Ishikawa (cell line): ENCODE results near the gene BCAP31.

Experiments
- FOXM1 ChIP-seq: IDR thresholded peaks from 2 replicates; pipeline ENCODE4 v1.6.1; 2012; ENCODE audit warnings: low read depth, borderline replicate concordance
- TAF1 ChIP-seq: IDR thresholded peaks from 2 replicates; pipeline ENCODE4 v1.6.1; 2012; ENCODE audit warnings: low read depth, mild to moderate bottlenecking
- TCF12 ChIP-seq: IDR thresholded peaks from 2 replicates; pipeline ENCODE4 v1.6.1; 2012; ENCODE audit warnings: low read depth
- ZBTB7A ChIP-seq: IDR thresholded peaks from 2 replicates; pipeline ENCODE4 v1.6.1; 2012; ENCODE audit warnings: low read depth
- TF ChIP-seq, protein P1 (sequence below): IDR thresholded peaks from 2 replicates; pipeline ENCODE4 v1.6.1; 2012

DNA sequence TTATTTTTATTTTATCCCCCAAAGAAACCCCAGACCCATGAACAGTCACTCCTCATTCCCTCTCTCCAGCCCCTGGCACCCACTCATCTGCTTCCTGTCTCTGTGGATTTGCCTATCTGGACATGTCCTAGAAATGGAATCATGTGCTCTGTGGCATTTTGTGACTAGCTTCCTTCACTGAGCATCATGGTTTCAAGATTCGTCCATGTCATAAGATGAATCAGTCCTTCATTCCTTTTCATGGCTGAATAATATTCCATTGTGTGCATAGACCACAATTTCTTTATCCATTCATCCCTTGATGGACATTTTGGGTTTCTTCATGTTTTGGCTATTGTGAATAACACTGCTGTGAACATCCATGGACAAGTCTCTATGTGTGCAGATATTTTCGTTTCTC, 10.7 kb upstream of the BCAP31 start:
- TF ChIP-seq TAF1 (no peak), ZBTB7A (no peak), FOXM1 (no peak), TCF12 (no peak)
- TF ChIP-seq, protein P1, sequence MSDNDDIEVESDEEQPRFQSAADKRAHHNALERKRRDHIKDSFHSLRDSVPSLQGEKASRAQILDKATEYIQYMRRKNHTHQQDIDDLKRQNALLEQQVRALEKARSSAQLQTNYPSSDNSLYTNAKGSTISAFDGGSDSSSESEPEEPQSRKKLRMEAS = no peak
